Left forelimb (tissue), 1 donor: ENCODE measurements around the gene ATP2A2.
A peak's percentile ranks its signal among the peaks of the same experiment; 100 is the strongest.
"Not testable (repeated sequence)": the region's sequence is repeated elsewhere in the genome, so short reads cannot be mapped to it uniquely, and the experiment has no call there.

Source experiments
- DNase-seq: peaks from one replicate; pipeline ENCODE4 v3.0.0-alpha.2; 2018; ENCODE audit warnings: low spot score

The ATP2A2 gene

GRCh38 chr12:110280779-110281548 lies at the start of gene ATP2A2:
Gene ATP2A2 (plus strand): TSS chr12:110281247. CDS start chr12:110281790, 543 bp downstream.
- DNase-seq, result peak; percentile 91

DNA sequence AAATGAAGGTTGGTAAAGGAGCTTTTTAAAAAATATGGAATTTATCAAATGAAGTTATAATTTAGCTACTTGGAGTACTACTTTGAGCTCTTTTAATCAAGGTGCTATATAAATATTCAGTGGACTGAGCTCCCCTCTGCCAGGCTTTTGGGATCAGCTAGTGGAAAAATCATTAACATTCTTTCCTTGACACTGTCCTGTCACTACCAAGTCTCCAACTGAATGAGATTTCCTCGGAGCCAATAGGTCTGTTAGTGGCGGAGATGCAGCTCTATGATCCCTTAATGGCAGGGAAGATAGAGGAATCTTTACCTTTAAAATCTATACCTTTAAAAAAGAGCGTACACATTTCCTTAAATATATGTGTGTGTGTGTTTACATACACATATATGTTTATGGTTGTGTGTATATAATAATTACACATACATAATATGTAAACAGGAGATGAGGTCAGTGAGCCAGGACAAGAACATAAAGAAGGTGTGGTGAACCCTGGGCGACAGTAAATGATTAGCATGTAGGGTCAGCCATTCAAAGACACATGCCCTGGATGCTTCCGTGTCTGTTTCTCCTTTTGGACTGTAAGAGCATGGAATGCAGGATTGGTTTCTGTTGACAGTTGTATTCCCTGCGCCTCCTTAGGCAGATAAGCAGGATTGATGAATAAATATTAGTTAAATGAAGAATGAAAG lies 47.7 kb upstream of the ATP2A2 start:
- DNase-seq, result no peak

DNA sequence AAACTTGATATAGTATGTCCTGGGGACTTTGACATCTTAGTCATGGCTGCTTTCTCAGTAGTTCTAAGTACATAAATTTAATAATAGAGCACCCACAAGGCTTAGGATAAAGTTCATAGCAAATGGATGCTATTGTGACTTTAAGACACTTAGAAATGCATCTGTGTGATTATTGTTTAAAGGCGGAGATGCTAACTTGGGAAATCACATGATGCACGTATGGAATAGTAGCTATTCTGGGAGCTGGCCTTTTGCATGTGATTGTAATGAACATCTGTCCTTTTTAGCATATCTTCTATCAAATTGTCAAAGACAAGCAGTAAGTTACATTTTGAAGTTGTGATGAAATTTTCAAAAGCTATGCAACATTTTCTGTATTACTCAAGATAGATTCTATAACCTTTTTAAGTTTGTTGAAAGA lies 46.7 kb upstream of the ATP2A2 start:
- DNase-seq, result no peak

GRCh38 chr12:110234755-110235154 lies 46.3 kb upstream of the ATP2A2 start:
- no peak for DNase-seq

- DNase-seq, result no peak
Observed at GRCh38 chr12:110235383-110235782, 45.7 kb upstream of the ATP2A2 start.

DNA sequence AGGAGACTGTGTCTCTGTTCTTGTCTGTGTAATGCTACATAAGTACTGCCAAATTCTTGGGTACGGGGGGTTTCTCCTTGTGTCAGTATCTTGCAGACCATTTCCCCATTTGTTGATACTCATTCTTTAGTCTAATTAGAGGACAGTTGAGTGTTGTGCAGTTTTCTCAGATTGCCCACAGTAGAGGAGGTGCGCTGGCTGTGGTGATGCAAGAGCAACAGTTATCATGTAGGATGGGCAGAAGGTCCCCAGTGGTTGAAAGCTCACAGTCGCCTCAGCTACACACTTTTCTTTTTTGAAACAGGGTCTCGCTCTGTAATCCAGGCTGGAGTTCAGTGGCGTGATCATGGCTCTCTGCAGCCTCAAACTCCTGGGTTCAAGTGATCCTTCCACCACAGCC lies 37.8 kb upstream of the ATP2A2 start:
- DNase-seq, result no peak

GRCh38 chr12:110244372-110244771 lies 36.7 kb upstream of the ATP2A2 start:
- no peak for DNase-seq

DNA sequence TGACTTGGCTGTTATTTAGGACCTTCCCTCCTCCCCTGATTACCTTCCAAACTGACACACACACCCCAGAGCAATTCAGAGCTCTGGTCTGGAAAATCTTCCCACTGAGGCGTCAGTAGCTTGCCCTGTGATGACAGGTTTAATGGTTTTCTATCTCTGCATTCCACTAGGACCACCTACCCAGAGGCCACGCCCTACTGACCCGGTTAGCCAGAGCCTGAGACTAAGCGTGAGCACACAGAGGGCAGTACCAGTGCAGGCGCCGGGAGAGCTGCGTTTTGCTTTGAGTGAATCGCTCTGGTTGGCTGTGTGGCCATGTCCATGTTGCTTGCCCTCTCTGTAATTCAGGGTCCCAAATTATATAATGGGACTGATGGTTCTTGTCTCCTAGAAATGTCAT lies 36.2 kb upstream of the ATP2A2 start:
- no peak for DNase-seq

GRCh38 chr12:110245369-110245772 lies 35.7 kb upstream of the ATP2A2 start:
- DNase-seq, result no peak

DNA sequence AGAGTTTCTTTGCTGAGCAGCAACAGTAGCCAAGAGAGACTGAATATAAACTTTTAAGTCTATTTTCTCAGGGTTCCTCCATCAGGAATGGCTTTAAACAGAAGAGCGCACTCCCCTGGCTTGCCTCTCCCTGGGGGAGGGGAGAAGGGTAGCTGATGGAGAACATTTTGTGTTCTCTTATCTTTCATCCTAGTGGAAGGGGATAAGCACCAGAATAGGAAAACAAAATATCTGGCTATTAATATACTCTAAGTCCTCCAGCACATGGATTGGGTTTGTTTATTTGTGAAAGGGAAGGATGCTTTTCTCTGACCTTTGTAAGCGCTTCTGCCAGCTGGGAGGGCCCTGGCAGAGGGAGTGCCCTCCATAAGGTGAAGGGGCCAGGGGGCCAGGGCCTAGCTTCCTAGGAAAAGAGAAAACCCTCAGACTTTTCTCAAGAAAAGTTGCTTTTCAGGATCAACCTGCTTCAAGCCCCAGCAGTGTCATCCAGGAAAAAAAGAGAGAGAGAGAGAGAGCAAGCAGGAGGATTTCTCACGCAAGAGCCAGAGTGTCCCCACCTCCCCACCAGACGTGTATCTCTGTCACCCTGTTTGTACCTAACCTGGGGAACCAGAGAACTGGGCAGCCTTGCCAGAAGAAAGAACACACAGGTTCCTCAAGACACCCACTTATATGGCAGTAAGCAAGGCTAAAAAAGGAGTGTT lies 34.3 kb upstream of the ATP2A2 start:
- DNase-seq, result no peak

DNA sequence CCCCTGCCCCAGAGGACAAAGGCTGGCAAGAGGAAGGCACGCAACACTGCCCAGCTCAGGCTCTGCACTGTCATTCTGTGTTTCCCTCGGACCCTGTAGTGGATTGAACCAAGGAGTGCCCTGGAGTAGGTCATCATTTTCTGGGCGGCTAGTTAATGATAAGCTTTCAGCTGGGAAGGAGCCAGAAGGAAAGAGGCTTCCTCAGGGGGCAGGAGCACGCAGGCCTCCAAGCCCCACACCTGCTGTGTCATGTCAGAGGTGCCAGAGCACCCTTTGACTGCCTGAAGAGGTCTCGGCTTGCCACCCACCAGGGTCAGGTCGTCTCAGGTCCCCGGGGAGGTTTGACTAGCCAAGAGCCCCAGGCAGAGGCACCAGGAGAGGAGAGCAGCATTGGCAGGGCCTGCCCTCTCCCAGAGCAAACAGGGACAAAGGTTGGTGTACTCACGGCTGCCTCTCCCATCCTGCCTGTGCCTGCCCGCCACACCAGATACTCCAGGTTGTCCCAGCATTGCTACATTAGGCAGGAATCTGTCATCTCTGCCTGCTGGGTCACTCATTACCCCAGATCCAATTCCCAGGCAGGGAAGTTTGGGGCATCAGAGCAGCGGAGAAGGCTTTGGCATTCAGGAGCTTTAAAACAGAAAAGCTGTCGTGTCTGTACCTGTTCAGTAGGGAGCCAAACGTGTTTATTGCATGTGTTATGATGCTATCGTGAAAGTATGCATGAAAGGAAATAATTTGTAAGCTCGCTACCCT lies 33.5 kb upstream of the ATP2A2 start:
- no peak for DNase-seq

DNA sequence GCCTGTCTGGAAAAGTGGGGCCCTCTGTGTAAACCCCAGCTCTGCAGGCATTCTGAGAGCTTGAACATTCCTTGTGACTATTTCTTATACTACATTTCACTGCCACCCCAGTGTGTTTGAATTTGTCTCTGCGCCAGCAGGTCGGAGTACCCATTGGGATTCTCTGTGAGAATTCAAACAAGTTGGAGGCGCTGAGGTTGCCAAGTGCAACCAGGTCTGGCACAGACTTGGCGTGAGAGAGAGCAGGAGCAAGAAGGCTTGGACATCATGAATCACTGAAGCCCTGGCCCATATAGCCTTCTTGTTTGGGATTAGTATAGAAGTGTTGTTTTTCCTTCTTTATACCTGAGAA lies 33.0 kb upstream of the ATP2A2 start:
- no peak for DNase-seq

DNA sequence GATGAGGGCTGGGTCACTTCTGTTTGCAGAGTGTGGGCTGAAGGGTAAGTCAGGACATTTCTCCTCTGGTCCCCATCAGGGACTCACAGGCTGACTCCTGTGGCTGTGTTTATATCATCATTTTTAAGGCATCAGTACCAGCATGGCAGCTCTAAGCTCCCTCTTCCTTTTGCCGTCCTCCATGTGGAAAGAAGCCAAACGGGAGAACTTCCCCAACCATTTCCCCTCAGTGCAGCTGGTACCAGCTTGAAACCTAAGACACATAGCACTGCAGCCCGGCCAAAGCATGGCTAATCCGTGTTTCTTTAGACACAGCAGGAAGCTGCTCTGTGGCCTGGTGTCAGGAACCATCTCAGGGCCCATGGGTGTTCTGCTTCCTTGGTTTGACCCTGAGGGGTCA lies 31.9 kb upstream of the ATP2A2 start:
- DNase-seq, result no peak

GRCh38 chr12:110249716-110250225 lies 31.3 kb upstream of the ATP2A2 start:
- DNase-seq, result no peak

GRCh38 chr12:110251381-110251780 lies 29.7 kb upstream of the ATP2A2 start:
- no peak for DNase-seq

GRCh38 chr12:110252716-110253115 lies 28.3 kb upstream of the ATP2A2 start:
- no peak for DNase-seq

- no peak for DNase-seq
Observed at GRCh38 chr12:110253176-110253575, 27.9 kb upstream of the ATP2A2 start.

DNA sequence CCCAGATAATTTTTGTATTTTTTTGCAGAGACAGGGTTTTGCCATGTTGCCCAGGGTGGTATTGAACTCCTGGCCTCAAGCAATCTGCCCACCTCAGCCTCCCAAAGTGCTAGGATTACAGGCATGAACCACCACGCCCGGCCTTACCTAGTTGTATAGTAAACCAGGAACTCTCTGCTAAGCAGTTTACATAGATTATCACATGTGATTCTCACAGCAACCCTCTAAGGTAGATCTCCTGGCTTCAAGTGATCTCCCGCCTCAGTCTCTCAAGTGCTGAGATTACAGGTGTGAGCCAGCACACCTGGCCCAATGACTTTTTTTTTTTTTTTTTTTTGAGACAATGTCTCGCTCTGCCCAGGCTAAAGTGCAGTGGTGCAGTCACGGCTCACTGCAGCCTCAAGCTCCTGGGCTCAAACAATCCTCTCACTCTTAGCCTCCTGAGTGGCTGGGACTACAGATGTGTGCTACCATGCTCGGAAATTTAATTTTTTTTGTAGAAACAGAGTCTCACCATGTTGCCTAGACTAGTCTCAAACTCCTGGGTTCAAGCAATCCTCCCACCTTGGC lies 26.0 kb upstream of the ATP2A2 start:
- DNase-seq, result no peak

- not testable (repeated sequence) for DNase-seq
Observed at GRCh38 chr12:110255890-110256456, 25.1 kb upstream of the ATP2A2 start.

DNA sequence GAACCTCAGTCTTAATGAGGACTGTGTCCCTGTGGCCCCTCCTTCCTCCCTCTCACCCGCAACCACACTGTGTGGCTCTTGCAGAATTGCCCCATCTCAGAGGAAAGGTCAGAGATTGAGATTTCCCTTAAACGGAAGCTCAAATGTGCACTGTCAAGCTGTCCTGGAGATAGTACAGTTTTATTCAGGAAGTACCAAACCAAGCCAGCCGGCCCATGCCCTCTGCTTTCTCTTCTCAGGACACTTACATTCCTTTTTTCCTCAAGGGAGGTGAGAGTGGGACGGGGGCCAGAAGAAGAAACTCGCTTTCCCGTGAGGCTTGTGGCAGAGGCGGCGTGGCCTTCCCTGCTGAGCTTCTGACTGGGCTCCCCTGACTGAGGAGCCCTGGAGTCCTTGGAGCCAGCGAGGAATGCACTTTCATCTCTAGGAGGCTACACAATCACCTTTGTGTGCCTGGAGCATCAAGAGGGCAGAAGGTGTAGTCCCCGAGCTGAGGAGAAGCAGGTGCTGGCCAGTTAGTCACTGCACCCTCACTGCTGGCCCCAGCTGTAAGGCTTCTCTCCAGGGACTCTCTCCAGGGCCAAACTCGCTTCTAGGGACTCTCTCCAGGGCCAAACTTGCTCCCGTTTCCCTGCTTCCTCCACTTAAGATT lies 24.1 kb upstream of the ATP2A2 start:
- no peak for DNase-seq

DNA sequence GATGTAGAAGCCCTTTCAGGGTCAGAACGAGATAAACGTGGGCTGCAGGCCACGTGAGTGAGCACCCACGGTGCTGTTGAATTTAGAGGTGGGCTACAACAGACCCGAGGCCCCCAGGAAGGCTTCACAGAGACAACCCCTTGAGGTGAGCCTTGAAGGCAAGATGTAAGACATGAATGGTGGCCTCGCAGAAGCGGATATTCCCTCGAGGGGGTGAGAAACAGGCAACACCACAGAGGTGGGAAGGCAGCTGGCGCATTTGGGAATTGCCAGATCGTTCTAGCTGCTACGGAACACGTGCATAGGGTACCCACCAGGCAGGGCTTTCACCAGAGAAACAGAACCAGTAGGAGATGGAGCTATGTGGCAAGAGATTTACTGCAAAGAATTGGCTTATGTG lies 22.6 kb upstream of the ATP2A2 start:
- no peak for DNase-seq
